HepG2 (cell line): Measurements from ENCODE around the gene USP5. TPM values are rescaled to one million over a fixed set of nuclear protein-coding genes. Genes with fewer than 3 reads are reported as not detected.

Source experiments
- ATF7 ChIP-seq, 2 experiments: fragments of 450-650 bp in 1 of 2; sonication (generic) in 1 of 2; formaldehyde crosslinking in 1 of 2; IDR thresholded peaks; 2 replicates each; pipeline versions ENCODE4 v1.4.0 to v1.6.1; 2016 to 2020; ENCODE audit warnings: antibody characterized with exemption in 1 of 2, mild to moderate bottlenecking in 1 of 2, missing genetic modification reagents in 1 of 2
- CCAR2 ChIP-seq: fragments of 200-400 bp; formaldehyde crosslinking; optimal IDR thresholded peaks from 2 replicates; pipeline ENCODE3; 2018; ENCODE audit warnings: low read depth, mild to moderate bottlenecking, low read length, moderate library complexity
- FOSL2 ChIP-seq: sonication (generic); formaldehyde crosslinking; IDR thresholded peaks from 2 replicates; pipeline ENCODE4 v1.4.0; 2020; ENCODE audit warnings: missing genetic modification reagents
- HDAC1 ChIP-seq: sonication (generic); formaldehyde crosslinking; IDR thresholded peaks from 2 replicates; pipeline ENCODE4 v1.5.1; 2020; ENCODE audit warnings: mild to moderate bottlenecking, missing genetic modification reagents
- JUND ChIP-seq: sonication (generic); formaldehyde crosslinking; IDR thresholded peaks from 2 replicates; pipeline ENCODE4 v1.8.0; 2022; ENCODE audit warnings: mild to moderate bottlenecking, missing genetic modification reagents
- MAZ ChIP-seq, 2 experiments: sonication (generic) in 1 of 2; formaldehyde crosslinking in 1 of 2; IDR thresholded peaks; 2 replicates each; pipeline versions ENCODE4 v1.5.0 to v1.6.1; 2012 to 2020; ENCODE audit warnings: low read depth in 2 of 2, mild to moderate bottlenecking in 2 of 2, borderline replicate concordance in 1 of 2, improper control_type of control experiment in 1 of 2, low read length in 1 of 2, missing genetic modification reagents in 1 of 2, moderate library complexity in 1 of 2
- NKX3-1 ChIP-seq: sonication (generic); formaldehyde crosslinking; IDR thresholded peaks from 2 replicates; pipeline ENCODE4 v1.5.0; 2020; ENCODE audit warnings: missing genetic modification reagents
- RAD51 ChIP-seq: fragments of 450-650 bp; IDR thresholded peaks from 2 replicates; pipeline ENCODE4 v1.6.1; 2016; ENCODE audit warnings: borderline replicate concordance
- ZFP41 ChIP-seq: sonication (generic); formaldehyde crosslinking; IDR thresholded peaks from 2 replicates; pipeline ENCODE4 v1.4.0; 2020; ENCODE audit warnings: mild to moderate bottlenecking, missing genetic modification reagents, borderline replicate concordance
- ZNF441 ChIP-seq: sonication (generic); formaldehyde crosslinking; IDR thresholded peaks from 2 replicates; pipeline ENCODE4 v1.7.0; 2021; ENCODE audit warnings: missing genetic modification reagents, borderline replicate concordance
- ZNF510 ChIP-seq: sonication (generic); formaldehyde crosslinking; IDR thresholded peaks from 2 replicates; pipeline ENCODE4 v1.4.0; 2020; ENCODE audit warnings: low read depth, mild to moderate bottlenecking, missing genetic modification reagents
- ZNF563 ChIP-seq: sonication (generic); formaldehyde crosslinking; IDR thresholded peaks from 2 replicates; pipeline ENCODE4 v1.8.0; 2022; ENCODE audit warnings: mild to moderate bottlenecking, moderate library complexity, missing genetic modification reagents
- ZNF660 ChIP-seq: sonication (generic); formaldehyde crosslinking; IDR thresholded peaks from 2 replicates; pipeline ENCODE4 v1.5.1; 2020; ENCODE audit warnings: mild to moderate bottlenecking, low read depth, missing genetic modification reagents, borderline replicate concordance
- ZNF776 ChIP-seq: sonication (generic); formaldehyde crosslinking; IDR thresholded peaks from 2 replicates; pipeline ENCODE4 v1.4.0; 2020; ENCODE audit warnings: mild to moderate bottlenecking, missing genetic modification reagents
- polyA plus RNA-seq, 8 experiments: library from polyadenylated mRNA; depleted of rRNA in 3 of 8; stranded (reverse) in 7 of 8; unstranded in 1 of 8; fragments of >200 nt; fragmentation: Illumina TruSeq in 4 of 8; extraction: Trizol in 4 of 8; gene quantifications; 2 replicates each; pipeline versions ENCODE4 v1.2.1 to v1.2.3, GENCODE V29; 2011 to 2016; ENCODE audit warnings: low read depth in 4 of 8, missing spikeins in 1 of 8, mixed read lengths in 1 of 8; ENCODE audit not compliant: insufficient read depth in 1 of 8
- total RNA-seq, 5 experiments: library from RNA; depleted of rRNA; stranded (reverse); fragments of >200 nt; fragmentation: Illumina TruSeq; extraction: Trizol; gene quantifications; 2 replicates each; pipeline ENCODE4 v1.2.3, GENCODE V29; 2016; ENCODE audit warnings: low read depth in 1 of 5
- TF ChIP-seq, protein P1 (sequence below): sonication (generic); formaldehyde crosslinking; IDR thresholded peaks from 2 replicates; pipeline ENCODE4 v1.4.0; 2020; ENCODE audit warnings: low read depth, mild to moderate bottlenecking, missing genetic modification reagents
- TF ChIP-seq, protein P2 (sequence below): sonication (generic); formaldehyde crosslinking; IDR thresholded peaks from 2 replicates; pipeline ENCODE4 v1.8.1; 2023; ENCODE audit warnings: mild to moderate bottlenecking, missing genetic modification reagents
- TF ChIP-seq, protein P3 (sequence below): sonication (generic); formaldehyde crosslinking; IDR thresholded peaks from 2 replicates; pipeline ENCODE4 v1.8.1; 2023; ENCODE audit warnings: missing genetic modification reagents, inconsistent platforms, borderline replicate concordance
- TF ChIP-seq, protein P4 (sequence below): sonication (generic); formaldehyde crosslinking; IDR thresholded peaks from 2 replicates; pipeline ENCODE4 v1.4.0; 2020; ENCODE audit warnings: missing genetic modification reagents
- TF ChIP-seq, protein P5 (sequence below): sonication (generic); formaldehyde crosslinking; IDR thresholded peaks from 2 replicates; pipeline ENCODE4 v1.4.0; 2020; ENCODE audit warnings: mild to moderate bottlenecking, missing genetic modification reagents

USP5 gene
- total and polyA plus RNA-seq, 2 of the 13 experiments (the other 11 are each of a cell fraction or from before 2014, with no cell fraction given): 39.6 to 56.0 TPM

DNA sequence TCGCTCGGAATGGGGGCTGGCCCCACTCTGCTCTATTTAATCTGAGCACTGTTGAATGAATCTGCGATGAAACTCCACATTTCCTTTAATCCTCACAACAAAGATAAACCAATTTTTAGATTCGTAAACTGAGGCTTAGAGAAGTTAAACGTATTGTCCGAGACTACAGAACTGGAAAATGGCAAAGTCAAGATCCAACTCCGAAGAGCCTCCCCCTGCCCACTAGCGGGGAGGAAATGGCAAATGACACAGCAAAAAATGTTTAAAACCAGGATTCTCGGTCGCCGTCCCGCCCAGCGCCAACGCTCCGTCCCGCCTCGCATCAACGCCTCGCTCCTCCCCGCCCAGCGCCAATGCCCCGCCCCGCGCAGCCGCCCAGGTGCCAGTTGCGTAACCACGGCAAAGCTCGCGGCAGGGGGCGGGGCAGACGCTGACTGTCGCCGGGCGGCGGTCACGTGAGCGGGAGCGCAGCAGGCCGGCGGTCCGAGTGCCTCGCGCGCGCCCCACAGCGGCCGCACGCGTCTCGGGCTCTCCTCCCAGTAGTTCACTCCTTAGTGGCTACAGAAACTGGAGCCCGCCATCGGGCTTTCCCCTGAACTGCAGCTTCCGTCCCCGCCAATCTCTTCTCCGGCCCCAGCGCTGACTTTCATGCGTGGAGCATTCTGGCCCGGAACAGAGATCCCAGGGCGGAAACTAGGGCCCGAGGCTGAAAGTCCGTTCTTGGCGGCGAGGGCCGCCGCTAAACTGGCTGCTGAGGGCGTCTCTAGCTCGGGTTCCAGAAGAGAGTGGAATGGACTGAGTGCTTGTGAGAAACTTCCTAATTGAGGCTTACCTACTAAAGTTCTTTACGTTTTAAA lies 39.1 kb downstream of the USP5 start (continued):
- TF ChIP-seq, protein P1, sequence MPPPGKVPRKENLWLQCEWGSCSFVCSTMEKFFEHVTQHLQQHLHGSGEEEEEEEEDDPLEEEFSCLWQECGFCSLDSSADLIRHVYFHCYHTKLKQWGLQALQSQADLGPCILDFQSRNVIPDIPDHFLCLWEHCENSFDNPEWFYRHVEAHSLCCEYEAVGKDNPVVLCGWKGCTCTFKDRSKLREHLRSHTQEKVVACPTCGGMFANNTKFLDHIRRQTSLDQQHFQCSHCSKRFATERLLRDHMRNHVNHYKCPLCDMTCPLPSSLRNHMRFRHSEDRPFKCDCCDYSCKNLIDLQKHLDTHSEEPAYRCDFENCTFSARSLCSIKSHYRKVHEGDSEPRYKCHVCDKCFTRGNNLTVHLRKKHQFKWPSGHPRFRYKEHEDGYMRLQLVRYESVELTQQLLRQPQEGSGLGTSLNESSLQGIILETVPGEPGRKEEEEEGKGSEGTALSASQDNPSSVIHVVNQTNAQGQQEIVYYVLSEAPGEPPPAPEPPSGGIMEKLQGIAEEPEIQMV (CRISPR knock-in tag): peak; percentile 80; the same call in 1 of the 2 replicates
- TF ChIP-seq ATF7 (IDR thresholded peaks at IDR 0.05) (no peak), ATF7 (CRISPR knock-in tag; IDR thresholded peaks at IDR 0.05) (no peak; the same call in 1 of the 2 replicates), ZFP41 (CRISPR knock-in tag) (no peak), NKX3-1 (CRISPR knock-in tag) (no peak; the same call in none of the 2 replicates), CCAR2 (no peak), JUND (CRISPR knock-in tag) (peak; percentile 67; the same call in 1 of the 2 replicates), ZNF776 (peak; percentile 47), ZNF660 (CRISPR knock-in tag) (no peak), HDAC1 (CRISPR knock-in tag) (peak; percentile 78), RAD51 (peak; percentile 62; the same call in 1 of the 2 replicates), ZNF563 (CRISPR knock-in tag) (no peak), FOSL2 (CRISPR knock-in tag) (peak; percentile 70), MAZ (IDR thresholded peaks at IDR 0.05; ENCODE audit: borderline replicate concordance, low read depth, low read length) (peak; percentile 72), MAZ (CRISPR knock-in tag; IDR thresholded peaks at IDR 0.05; ENCODE audit: low read depth) (peak; percentile 98), ZNF510 (CRISPR knock-in tag) (no peak), ZNF441 (peak; percentile 75)
- TF ChIP-seq, protein P2, sequence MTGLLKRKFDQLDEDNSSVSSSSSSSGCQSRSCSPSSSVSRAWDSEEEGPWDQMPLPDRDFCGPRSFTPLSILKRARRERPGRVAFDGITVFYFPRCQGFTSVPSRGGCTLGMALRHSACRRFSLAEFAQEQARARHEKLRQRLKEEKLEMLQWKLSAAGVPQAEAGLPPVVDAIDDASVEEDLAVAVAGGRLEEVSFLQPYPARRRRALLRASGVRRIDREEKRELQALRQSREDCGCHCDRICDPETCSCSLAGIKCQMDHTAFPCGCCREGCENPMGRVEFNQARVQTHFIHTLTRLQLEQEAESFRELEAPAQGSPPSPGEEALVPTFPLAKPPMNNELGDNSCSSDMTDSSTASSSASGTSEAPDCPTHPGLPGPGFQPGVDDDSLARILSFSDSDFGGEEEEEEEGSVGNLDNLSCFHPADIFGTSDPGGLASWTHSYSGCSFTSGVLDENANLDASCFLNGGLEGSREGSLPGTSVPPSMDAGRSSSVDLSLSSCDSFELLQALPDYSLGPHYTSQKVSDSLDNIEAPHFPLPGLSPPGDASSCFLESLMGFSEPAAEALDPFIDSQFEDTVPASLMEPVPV (CRISPR knock-in tag): peak; percentile 69; the same call in 1 of the 2 replicates
- TF ChIP-seq, protein P3, sequence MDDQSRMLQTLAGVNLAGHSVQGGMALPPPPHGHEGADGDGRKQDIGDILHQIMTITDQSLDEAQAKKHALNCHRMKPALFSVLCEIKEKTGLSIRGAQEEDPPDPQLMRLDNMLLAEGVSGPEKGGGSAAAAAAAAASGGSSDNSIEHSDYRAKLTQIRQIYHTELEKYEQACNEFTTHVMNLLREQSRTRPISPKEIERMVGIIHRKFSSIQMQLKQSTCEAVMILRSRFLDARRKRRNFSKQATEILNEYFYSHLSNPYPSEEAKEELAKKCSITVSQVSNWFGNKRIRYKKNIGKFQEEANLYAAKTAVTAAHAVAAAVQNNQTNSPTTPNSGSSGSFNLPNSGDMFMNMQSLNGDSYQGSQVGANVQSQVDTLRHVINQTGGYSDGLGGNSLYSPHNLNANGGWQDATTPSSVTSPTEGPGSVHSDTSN (CRISPR knock-in tag): 0 out of 2 replicates have a peak, but pooled peaks have one; percentile 58
- TF ChIP-seq, protein P4, sequence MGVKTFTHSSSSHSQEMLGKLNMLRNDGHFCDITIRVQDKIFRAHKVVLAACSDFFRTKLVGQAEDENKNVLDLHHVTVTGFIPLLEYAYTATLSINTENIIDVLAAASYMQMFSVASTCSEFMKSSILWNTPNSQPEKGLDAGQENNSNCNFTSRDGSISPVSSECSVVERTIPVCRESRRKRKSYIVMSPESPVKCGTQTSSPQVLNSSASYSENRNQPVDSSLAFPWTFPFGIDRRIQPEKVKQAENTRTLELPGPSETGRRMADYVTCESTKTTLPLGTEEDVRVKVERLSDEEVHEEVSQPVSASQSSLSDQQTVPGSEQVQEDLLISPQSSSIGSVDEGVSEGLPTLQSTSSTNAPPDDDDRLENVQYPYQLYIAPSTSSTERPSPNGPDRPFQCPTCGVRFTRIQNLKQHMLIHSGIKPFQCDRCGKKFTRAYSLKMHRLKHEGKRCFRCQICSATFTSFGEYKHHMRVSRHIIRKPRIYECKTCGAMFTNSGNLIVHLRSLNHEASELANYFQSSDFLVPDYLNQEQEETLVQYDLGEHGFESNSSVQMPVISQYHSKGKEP (CRISPR knock-in tag): no peak; the same call in 1 of the 2 replicates
- TF ChIP-seq, protein P5, sequence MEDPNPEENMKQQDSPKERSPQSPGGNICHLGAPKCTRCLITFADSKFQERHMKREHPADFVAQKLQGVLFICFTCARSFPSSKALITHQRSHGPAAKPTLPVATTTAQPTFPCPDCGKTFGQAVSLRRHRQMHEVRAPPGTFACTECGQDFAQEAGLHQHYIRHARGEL (CRISPR knock-in tag): no peak
